Stimulated activated CD8-positive, alpha-beta memory T cell treated with anti-CD3 and anti-CD28 coated beads, Interleukin-15, amount 100 ng/mL, for 1 hour (primary cell): ENCODE data around the gene HES7.
"Not testable (repeated sequence)": the region's sequence is repeated elsewhere in the genome, so short reads cannot be mapped to it uniquely, and the experiment has no call there.

Experiments
- DNase-seq: peaks from one replicate; pipeline ENCODE4 v3.0.0-alpha.2; 2020; ENCODE audit warnings: low read depth

The HES7 gene

DNA sequence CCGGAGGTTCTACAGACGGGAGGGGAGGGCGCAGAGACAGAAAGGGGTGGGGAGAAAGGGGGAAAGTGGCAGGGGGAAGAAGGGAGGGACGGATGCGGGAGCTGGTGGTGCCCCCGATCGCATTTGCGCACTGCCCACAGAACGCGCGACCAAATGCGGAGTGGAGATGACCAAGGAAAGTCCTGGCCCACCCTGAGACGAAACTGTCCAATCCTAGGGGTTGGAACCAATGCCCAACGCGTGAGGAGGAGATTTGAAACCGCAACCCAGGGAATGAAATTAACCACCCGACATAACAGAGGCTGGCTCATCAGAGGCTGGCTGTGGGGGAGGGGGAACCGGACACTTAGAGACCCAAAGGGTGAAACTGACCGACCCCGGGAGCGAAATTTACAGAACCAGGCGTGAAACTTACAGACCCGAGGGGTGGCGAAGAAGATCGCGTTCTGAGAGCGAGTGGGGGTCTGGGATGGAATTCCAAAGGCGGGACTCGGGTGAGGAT is 1.4 kb downstream of the HES7 start:
- DNase-seq: no peak

DNA sequence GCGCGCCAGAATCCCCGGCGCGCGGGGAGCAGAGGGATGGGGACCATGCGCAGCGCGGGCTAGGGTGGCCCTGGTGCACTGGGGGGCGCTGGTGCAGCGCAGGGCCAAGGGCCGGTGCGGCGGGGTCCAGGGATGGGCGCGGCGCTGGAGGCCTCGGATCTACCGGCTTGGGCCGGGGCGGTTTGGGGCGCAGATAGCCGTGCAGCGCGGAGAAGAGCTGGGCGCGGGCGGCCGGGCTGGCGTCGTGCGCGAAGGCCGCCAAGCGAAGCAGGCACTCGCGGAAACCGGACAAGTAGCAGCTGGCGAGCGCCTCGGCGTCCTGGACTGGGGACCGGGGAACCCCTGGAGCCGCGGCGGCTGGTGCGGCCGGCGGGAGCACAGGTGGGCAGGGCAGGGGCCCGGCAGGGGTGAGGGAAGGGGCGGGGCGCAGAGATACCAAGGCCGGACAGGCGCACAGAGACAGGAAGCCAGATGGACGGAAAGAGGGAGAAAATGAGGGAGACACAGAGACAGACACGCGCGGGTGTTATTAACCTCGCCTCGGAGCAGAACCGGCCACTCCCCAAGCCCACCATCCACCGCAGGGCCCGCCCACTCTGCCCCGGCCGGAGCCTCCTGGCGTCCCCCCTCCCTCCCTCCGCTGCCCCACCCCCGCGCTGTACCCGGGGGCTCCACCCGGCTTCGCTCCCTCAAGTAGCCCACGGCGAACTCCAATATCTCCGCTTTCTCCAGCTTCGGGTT is 2.1 kb downstream of the HES7 start:
- DNase-seq: no peak

DNA sequence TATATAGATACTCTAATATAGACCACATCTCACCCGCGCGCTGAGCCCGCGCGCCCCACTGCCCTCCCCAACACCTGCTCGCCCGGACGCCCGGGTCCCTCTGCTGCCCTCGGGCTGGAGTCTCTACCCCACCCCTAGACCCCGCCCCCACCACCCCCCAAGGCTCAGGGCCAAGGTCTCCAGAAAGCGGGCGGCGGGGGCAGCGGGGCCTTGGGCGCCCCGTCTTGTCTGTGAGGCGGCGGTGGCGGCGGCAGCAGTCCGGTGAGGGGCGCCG is 2.6 kb downstream of the HES7 start:
- DNase-seq: no peak

DNA sequence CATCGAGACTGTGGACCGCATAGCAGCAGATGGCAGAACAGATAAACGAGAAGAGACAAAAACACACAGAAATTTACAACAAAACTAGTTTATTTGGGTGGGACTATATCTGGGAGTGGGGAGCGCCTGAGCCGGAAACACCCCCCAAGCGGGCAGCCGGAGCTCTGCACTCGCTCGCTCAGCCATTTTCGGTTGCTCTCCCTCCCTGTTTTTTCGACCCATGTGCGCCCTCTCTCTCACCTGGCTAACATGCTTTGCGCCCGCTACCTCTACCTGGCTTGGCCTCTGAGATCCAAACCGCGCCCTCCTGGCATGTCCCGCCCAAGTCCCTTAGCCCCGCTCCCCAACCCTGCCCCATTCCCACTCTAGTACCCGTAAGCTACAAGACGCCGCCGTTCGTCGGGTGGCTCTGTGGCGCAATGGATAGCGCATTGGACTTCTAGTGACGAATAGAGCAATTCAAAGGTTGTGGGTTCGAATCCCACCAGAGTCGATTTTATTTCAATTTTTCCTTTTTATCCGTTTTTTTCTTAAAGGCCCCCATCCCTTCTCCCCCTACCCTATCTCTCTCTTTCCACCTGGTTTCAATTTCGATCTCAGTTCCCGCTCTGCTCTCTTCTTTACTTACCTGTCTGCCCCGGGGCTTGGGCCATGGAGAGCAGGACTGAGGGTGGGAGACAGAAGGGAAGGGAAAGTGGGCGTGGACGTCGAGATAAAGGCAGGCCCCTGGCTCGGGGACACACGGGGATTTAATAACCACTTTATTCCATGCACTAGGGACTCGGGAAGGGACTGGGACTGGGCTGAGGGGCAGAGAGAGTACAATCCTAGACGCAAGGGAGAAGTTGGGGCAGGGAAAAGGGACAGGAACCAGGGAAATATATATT is 3.1 kb downstream of the HES7 start:
- DNase-seq: no peak

DNA sequence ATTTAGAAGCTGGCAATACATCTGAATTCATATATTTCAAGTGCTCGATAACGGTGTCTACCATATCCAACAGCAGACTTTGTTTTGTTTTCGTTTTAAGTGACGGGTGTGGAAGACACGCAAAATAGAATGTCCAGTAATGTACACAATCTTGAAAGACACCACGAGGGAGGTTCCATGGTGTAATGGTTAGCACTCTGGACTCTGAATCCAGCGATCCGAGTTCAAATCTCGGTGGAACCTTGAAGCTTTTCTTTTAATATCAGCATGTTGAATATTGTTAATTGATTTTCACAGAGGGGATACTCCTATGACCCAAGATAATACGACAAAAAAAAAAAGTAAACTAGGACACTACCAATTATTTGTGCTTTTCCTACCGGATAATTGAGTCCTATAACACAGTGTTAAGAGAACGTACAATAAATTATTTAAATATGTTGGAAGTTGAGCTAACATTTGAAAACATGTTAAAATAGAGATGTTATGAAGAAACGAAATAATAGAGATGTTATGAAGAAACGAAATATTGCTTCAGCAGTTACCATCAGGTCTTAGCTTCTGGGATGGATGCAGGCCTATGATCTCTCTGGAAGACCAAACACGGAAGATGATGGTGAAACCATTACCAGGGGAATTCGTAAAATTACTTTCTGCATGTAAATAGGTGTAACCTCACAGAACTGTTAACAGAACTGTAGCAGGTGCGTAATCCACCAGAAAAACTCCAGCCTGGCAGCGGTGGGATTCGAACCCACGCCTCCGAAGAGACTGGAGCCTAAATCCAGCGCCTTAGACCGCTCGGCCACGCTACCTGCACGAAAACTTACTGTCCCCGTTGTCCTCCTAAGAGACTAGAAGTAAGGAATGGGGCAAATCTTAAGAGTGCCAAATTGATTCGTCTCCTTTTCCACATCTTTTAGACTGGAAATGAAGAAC is 4.1 kb downstream of the HES7 start:
- peak; percentile 70 for DNase-seq

DNA sequence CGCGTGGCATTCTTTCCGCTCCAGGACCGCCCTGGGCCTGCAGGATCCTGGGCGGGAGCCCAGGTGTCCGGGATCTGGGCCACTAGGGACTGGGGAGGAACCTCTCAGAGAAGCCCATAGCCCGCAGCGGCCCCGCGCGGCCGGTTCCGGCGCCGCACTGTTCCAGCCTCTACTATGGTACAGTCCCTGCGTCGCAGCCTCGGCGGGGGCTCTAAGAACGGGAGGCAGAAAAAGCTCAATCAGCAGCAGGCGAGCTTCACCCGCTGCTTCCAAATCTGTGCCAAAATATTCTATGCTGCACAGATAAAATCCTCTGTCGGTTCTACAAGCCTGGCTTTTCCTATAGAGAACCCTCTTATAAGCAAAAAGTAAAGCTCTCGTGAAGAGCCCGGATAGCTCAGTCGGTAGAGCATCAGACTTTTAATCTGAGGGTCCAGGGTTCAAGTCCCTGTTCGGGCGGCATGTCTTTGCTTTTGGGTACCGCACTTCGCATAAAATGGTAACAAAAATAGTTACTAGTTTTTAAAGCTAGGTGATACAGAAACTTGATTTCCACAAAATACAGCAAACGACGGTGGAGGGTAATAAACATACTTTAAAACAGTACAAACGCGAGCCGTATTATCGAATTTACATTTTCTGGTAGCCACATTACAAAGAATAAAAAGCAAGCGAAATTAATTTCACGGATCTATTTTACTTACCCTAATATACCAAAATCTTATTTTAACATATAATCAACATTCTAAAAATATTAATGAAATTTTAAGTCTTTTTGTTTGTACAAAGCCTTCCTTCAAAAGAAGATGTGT is 4.9 kb downstream of the HES7 start:
- peak; percentile 62 for DNase-seq

DNA sequence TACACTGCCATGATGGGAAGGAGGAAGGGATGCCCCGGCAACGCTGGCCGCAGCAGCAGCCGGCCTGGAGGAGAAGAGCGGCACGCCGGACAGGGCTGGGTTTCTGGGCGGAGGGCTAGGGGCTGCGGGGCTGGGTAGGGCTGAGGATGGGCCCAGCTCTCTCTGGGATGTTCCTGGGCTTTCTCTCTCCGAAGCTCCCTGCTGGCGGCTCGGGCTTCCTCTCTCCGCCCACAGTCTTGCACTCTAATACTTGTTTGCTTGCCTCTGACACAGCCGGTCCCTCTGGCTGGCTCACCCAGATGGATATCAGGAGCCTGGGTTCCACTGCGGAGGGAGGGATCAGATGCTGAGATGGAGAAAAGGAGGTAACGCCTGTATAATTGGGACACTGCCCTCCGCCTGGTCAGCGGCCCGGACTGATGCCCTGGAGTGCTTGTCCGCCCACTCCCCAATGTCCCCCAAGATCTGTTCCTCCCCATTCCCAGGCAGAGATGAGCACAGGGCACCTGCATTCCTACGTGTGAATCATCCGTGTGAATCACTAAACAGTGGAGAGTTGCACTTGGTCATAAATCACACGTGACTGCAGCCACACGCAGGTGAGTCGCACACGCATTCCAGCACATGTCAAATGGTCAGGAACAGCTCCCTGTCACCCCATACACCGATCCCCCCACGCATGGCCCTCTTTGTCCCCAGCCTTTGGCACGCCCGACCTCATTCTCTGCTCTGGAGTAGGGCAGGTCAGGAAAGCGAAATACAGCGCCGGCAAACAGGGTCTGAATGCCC is 5.7 kb downstream of the HES7 start, which contains the start of gene ALOXE3:
Gene ALOXE3, minus strand, starts transcription at position 535 of the 789 bp plus-strand sequence. Its CDS starts 524 bp downstream, at position 11.
- no peak for DNase-seq

DNA sequence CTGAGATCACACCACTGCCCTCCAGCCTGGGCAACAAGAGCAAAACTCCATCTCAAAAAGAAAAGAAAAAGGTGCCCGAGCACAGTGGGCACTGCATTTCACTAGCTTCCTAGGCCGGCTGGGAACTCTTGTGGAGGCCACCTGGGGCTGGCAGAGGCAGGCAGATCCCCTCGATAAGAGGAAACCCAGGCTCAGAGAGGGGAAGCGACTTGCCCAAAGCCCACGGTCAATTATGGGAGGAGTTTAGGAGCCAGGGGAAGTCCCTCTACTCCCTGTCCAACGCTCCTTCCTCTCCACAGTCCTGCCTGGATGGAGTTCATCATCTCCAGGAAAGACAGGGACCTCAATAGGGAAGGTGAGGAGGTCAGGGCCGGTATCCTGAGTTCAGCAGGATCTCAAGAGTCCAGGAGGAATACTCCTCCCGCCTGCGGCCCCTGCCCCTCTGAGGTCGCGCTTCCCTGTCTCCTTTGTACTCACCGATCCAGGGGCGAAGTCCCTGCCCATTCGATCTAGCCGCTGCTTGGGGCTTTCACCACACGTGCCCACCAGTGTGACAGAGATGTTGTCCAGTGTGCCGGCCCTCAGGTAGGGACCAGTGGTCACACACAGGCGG is 6.4 kb downstream of the HES7 start:
- DNase-seq: no peak

DNA sequence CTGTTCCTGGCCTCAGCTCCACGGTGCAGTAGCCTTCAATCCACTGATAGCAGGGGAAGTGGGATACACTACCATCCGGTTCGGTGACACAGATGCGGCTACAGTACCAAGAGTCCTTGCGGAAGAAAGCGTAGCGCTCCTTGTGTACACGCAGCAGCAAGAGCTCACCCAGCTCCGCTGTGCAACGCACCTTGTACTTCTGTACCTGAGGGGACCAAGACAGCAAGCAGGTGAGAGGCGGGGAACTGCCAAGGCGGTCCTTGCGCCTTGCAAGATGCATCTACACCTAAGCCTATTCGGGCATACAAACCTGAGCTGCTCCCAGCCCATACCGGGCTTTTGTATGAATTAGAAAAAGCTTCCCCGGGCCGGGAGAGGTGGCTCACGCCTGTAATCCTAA is 7.1 kb downstream of the HES7 start:
- no peak for DNase-seq

DNA sequence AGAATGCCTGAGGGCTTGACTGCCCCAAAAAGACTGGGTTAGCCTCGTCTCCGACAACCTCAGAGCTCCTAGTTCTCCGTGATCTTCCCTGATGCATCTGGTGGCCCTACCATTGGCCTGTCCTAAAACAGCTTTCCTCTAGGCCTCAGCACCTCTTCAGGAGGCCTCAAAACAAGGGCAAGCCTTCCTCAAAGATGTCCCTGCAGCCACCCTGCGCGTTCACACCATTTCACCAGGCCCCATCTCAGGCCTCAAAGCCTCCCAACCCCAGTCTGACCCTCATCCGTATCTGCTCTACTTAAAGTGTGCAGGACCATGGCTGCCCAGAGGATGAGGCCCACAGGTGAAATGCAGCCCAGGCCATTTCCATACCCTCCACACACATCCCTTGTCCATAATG is 13.0 kb downstream of the HES7 start:
- no peak for DNase-seq

DNA sequence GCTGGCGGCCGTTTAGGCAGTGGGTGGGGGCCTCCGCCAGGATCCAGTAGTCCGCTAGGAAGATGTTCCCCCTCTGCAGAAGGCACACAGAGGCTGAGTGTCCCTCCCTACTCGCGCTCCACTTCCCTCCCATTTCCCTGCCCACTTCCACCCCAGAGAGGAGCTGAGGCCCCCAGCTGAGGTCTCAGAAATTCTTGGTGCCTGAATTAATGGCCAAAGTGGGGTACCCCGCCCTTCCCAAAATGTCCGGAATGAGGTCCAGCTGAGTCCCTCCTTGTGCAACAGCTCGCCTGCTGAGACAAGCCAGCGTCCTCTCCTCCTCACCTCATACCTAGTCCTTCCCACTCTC is 13.5 kb downstream of the HES7 start:
- DNase-seq: no peak

DNA sequence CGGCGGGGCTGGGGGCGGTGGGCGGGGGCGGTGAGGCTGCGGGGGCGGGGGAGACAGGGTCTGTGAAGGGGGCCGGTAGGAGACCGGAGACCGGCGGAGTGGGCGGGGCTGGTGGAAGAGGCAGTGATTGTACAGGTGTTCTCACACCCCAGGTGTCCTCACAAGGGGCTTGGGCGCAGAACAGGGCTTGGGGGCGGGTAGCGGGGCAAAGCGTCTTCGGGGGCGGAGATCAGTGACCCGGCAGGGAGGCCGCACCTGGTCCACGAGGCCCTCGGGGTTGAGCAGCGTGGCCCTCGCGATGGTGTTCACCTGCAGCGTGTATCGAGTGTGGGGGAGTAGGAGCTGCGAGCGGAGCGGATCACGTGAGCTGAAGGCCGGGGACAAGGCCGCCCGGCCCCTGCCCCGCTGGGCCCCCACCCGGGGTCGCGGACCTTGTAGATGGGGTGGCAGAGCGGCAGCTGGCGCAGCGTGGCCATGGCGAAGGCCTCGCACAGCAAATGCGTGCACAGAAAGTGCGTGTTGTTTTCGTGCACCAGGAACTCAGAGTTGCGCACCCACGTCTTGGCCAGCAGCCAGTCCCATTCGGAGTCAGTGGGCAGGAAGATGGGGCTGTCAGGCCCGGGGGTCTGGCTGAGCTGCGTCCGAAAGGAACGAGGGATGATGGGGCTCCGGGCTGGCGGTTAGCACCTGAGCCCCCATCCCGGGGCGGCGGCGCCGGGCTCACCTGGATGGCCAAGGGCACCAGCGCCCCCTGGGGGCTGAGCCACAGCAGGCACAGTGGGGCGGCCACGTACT is 14.0 kb downstream of the HES7 start:
- peak; percentile 58 for DNase-seq

DNA sequence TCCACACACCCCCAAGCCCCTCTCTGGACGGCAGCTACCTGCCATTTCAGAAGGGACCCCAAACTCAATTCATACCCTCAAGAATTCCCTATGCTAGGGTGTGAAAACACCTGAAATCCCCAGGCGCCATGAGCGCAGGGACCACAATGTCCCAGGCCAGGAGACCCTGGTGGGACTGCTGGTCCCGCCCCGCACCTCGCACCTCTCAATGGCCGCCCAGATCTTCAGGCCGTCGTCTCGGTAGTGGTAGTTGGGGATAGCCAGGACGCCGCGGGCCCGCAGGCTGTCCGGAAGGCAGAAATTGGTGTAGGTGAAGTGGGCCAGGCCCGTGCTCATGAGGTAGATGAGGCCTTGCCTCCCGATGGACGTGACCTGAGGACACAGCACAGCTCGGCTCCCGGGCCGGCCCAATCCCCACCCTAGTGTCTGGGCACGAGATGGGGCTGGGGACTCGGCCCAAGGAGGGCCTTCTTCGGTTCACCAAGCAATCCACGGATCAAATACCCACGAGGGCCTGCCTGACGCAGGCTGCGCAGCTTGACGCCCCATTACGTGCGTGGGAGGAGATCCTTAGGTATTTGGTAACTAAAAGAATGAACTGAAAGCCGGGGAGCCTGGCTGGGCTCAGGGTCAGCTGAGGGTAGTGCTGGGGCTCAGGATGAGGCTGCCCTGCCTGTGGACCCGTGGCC is 14.8 kb downstream of the HES7 start:
- DNase-seq: no peak

DNA sequence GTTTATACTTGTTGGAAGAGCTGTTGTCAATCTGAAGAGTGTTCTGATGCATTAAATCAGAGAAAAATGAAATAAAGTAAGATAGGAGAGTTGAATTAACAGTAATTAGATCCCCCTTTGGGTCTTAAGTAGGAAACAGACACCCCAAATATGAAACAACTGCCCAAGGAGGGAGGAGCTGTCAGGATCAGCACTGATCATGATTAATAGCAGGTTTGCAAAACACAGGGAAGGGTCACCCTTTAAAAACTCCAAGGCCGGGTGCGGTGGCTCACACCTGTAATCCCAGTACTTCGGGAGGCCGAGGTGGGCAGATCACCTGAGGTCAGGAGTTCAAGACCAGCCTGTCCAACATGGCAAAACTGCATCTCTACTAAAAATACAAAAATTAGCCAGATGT is 16.9 kb downstream of the HES7 start:
- not testable (repeated sequence) for DNase-seq

DNA sequence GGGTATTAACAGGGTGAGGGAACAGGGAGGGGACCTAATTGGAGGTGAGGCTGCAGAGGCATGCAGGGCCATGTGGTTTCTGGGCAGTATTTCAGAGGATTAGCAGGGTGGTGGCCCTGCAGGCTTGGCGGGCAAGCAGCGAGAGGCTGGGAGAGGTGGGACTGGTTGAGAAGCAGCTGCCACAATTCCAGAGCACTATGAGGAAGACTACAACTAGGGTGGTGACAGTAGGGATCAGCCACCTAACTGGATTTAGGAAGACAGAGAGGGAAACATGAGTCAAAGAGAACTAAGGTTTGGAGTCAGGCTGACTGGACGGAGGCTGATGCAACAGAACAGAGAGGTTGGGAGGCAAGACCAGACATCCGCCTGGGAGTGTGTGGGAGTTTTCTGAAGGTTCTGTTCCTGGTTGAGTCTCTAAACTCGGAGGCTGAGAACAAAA is 17.9 kb downstream of the HES7 start:
- no peak for DNase-seq

DNA sequence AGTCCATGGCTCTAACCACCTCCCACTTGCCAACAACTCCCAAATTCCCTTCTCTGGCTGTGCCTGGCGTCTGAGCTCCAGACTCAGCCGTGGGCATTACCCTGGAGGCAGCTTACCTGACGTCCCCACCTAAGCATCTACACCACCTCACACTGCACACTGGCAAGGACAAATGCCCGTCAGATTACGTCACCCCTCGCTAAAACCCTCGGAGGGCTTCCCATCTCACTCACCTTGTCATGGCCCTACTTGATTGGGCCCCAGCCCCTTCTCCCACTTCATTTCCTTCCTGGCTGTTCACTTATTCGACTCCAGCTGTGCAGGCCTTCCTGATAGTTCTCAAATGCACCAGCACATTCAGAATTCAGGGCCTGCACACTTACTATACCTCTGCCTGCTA is 19.0 kb downstream of the HES7 start:
- no peak for DNase-seq

DNA sequence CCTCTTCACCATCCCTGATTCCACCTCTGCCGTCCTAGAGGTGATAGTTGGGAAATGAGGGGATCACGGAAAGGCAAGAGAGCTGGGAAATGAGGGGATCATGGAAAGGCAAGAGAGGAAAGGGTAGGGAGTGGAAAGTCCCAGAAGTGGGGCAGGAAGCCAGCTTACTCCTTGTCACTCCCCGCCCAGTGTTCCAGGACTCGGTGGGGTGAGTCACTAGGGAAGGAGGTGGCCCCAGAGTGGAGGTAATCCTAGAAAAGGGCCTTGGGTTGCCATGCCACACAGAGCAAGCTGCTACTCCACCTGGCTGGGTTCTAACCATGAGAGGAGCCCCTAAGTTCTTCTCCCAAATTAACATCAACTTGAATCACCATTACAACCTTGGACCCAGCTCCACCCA is 20.4 kb downstream of the HES7 start:
- no peak for DNase-seq

DNA sequence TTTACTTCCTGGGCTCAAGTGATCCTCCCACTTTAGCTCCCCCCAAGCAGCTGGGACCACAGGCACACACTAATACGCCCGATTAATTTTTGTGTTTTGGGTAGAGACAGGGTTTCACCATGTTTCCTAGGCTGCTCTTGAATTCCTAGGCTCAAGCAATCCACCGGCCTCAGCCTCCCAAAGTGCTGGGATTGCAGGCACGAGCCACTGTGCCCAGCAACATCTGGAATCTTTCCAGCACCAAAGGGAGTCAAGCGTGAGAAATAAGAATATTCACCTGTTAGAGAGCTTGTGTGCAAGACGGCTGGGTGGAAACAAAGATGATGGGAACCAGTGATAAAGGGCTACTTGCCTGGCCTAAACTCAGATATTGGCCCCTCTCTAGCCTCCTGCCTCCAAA is 22.2 kb downstream of the HES7 start:
- no peak for DNase-seq

DNA sequence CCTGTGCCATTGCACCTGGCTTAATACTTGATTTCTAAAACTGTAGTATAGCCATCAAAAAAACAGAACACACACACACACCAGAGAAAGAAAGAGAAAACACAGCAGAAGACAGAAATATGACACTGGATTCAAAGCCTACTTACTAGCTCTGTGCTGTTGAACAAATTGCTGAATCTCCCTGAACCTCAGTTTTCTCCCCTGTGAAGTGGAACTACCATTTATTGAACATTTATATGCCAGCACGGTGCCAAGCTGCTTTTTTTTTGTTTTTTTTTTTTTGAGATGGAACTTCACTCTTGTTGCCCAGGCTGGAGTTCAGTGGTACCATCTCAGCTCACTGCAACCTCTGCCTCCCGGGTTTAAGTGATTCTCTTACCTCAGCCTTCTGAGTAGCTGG is 23.1 kb downstream of the HES7 start:
- no peak for DNase-seq
